Muscle of leg (tissue), 11 donors: ENCODE results near the gene TMED5. TPM values are rescaled to one million over a fixed set of nuclear protein-coding genes. Genes with fewer than 3 reads are reported as not detected.

Source experiments
- DNase-seq: peaks from one replicate; pipeline ENCODE4 v3.0.0; 2013
- H3K27ac ChIP-seq: one replicate; pipeline ENCODE4 v1.5.1; 2013; ENCODE audit warnings: mild to moderate bottlenecking, low read length, control low read depth
- H3K27me3 ChIP-seq: one replicate; pipeline ENCODE4 v1.6.1; 2013; ENCODE audit warnings: low read length; ENCODE audit not compliant: control insufficient read depth, insufficient read depth
- H3K36me3 ChIP-seq: one replicate; pipeline ENCODE4 v1.6.1; 2013; ENCODE audit warnings: low read length; ENCODE audit not compliant: control insufficient read depth, insufficient read depth
- H3K4me1 ChIP-seq: one replicate; pipeline ENCODE4 v1.6.1; 2013; ENCODE audit warnings: low read length; ENCODE audit not compliant: control insufficient read depth, insufficient read depth
- H3K4me3 ChIP-seq: one replicate; pipeline ENCODE4 v1.5.1; 2013; ENCODE audit warnings: low read length, control low read depth
- H3K9me3 ChIP-seq: replicated peaks from 2 replicates; pipeline ENCODE4 v1.6.1; 2013; ENCODE audit warnings: low read depth, low read length; ENCODE audit not compliant: control insufficient read depth
- WGBS: methylation state at CpG from one replicate; pipeline ENCODE4 v1.1.5; 2013; ENCODE audit warnings: missing lambda C conversion rate; ENCODE audit not compliant: insufficient coverage; 5-methylcytosine and 5-hydroxymethylcytosine counted together
- polyA plus RNA-seq, 8 donors: library from polyadenylated mRNA; unstranded; fragments of 120-200 nt; gene quantifications; one replicate each; pipeline versions ENCODE4 v1.2.1 to v1.2.3, GENCODE V29; 2013; ENCODE audit warnings: inconsistent platforms in 1 of 8, low replicate concordance in 1 of 8; ENCODE audit not compliant: insufficient read length in 8 of 8, insufficient read depth in 1 of 8
- total RNA-seq: library from RNA; stranded (reverse); fragments of 120-200 nt; gene quantifications from one replicate; pipeline ENCODE4 v1.2.4, GENCODE V29; 2013

Gene TMED5
- total and polyA plus RNA-seq, 9 donors: 18.2 to 28.5 (median 23.3) TPM

DNA sequence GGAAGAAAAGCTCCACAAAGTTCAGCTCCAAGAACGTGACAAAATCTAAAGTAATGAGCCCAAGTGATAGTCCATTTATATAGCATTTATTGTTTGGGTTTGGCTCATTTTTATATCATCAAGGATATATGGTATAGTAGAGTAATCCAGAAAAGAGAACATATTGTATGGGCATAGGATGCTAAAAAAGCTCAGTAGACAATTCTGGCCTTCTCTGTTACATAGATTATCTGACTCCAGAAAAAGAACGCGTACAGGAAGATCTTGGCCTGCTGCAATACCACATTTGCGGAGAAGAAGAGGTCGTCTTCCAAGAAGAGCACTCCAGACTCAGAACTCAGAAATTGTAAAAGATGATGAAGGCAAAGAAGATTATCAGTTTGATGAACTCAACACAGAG, 43.8 kb downstream of the TMED5 start:
- no peak overlapping the region for H3K27ac ChIP-seq
- no peak for DNase-seq
- no CpG with 5 or more reads among the region's 5 CpGs for WGBS
- no peaks in the 10 kb centered on the region for H3K9me3 ChIP-seq
- no peaks in the 10 kb centered on the region for H3K27me3 ChIP-seq
- H3K4me3 ChIP-seq: no peak overlapping the region
- H3K36me3 ChIP-seq: peaks cover 17% of the 10 kb centered on the region
- no peaks in the 10 kb centered on the region for H3K4me1 ChIP-seq

DNA sequence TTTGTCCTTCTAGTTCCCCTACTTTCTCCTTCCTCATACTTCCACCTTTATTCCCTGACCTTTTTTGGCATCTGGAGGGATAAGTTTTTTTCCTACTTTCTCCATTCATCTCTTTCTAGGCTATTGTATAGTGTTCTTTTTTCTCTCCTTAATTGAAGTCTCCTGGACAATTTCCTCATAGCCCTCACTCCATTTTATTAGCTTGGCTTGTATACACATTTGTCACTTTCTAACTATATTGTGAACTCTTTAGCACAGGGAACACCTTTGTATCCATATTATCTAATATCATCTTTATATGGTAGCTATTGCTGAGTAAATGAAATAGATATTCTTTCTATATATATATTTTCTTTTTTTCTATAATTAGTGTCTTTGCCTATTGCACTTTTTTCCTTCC, 47.6 kb downstream of the TMED5 start:
- H3K36me3 ChIP-seq: peaks cover 19% of the 10 kb centered on the region

DNA sequence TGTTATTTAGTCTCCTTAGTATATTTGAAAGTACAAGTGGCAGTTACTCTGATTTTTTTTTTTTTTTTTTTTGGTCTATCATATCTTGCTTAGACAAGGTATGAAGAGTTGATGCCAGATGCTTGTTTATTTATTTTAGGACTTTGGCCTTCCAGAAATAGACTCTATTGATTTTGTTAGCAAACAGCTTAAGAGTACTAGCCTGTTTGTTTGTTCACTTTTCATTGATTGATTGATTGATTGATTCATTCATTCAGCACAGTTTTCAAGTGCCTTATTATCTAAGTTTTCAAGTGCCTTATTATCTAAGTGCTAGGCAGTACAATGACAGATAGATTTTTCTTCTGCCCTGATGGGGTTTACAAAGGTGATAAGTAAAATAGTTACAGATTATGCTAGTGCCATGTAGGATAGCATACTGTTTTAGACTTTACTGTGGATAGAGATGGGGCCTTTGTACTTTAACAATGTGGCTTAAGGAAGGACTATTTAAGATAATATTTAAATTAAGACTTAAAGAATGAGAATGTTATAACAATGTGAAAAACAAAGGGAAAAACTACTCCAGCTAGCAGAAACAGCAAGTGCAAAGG, 50.6 kb downstream of the TMED5 start:
- no peaks in the 10 kb centered on the region for H3K27me3 ChIP-seq
- H3K36me3 ChIP-seq: peaks cover 7% of the 10 kb centered on the region

More for the DNA sequence above, 47.6 kb downstream of the TMED5 start:
- H3K9me3 ChIP-seq: no peaks in the 10 kb centered on the region
- no peak for DNase-seq
- H3K27me3 ChIP-seq: no peaks in the 10 kb centered on the region
- no peaks in the 10 kb centered on the region for H3K4me1 ChIP-seq
- no peak overlapping the region for H3K4me3 ChIP-seq
- H3K27ac ChIP-seq: no peak overlapping the region

DNA sequence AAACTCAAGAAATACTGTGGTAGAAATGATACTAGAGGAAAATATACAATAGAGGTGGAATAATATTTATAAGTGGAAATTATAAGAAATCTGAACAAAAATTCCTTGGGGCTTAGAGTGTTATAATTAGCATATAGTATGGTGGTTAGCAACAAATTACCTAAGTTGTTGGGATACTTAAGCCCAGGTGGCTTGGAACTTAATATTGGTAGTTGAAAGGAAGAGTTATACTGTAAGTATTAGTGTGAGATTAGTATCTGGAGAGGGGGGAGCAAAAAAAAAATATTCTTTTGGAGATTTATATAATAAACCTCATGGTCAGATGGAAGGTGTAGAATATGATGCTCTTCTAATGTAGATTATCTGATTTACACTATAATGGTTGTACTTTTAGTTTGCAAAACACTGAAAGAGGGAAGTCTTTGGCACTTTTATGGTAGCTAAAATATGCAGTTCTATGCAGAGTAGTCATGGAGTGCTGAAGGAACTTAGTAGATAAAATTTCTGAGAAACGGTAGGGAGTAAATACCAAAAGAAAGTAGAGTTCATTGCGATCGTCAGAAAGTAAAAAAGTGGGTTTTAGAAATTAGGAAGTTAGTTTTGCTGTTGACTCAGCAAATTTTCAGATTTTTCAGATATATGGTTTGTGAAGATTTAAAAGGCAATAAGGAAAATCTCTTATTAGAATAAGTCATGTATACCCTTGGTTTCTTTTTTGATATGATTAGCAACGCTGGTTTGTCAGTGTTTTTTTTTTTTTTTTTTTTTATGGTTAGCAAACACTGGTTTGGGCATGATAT, 55.5 kb downstream of the TMED5 start:
- Histone ChIP-seq H3K36me3 (peaks cover 5% of the 10 kb centered on the region), H3K9me3 (no peaks in the 10 kb centered on the region), H3K4me3 (no peak overlapping the region), H3K27ac (no peak overlapping the region), H3K27me3 (no peaks in the 10 kb centered on the region), H3K4me1 (no peaks in the 10 kb centered on the region)
- no peak for DNase-seq
- WGBS: 60% methylated on average over 2 of the region's 4 CpGs

More for the DNA sequence above, 50.6 kb downstream of the TMED5 start:
- Histone ChIP-seq H3K9me3 (no peaks in the 10 kb centered on the region), H3K4me1 (no peaks in the 10 kb centered on the region), H3K27ac (no peak overlapping the region), H3K4me3 (no peak overlapping the region)
- DNase-seq: no peak

DNA sequence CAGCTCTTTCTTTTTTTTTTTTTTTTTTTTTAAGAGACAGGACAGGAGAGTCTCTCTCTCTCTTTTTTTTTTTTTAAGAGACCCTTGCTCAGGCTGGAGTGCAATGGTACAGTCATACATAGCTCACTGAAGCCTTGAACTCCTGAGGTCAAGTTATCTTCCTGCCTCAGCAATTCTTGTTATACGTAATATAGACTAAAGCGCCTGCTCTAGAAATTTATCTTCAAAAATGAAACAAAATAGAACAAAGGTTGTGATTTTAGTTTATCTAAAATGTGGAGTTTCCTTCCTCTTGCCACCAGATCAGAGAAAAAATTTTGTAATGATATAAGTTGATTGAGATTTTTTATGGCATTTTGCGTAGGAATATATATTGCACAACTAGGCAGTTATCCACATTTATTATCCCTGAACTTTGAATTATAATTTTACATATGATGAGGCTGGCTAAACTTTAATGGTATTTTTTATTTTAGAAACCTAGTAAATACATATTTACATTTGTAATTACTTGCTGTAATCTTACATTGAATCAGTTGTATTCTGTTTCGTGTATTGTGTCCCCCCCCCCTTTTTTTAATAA, 56.9 kb downstream of the TMED5 start:
- no peak overlapping the region for H3K4me3 ChIP-seq
- H3K9me3 ChIP-seq: no peaks in the 10 kb centered on the region
- no peaks in the 10 kb centered on the region for H3K4me1 ChIP-seq
- H3K36me3 ChIP-seq: peaks cover 4% of the 10 kb centered on the region
- no peak for DNase-seq
- no peak overlapping the region for H3K27ac ChIP-seq
- WGBS: no CpG with 5 or more reads among the region's 4 CpGs
- H3K27me3 ChIP-seq: no peaks in the 10 kb centered on the region

DNA sequence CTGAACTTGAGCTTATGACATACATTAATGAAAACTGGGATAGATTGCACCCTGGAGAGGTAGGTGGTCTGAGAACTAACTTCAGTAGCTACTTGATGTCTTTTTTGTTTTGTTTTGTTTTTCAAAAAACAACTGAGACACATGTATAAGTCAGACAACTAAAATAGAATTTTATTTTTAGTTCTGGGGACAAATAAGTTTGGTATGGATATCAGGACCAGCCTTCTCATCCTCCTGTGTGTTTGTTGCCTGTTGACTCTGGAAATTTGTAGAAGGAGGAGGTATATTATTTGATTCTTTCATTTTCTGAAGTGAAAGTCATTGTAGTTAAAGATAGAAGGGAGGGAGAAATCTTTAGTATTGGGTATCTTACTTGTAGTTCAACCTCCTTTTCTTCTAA, 59.6 kb downstream of the TMED5 start:
- no peaks in the 10 kb centered on the region for H3K4me1 ChIP-seq
- H3K27ac ChIP-seq: no peak overlapping the region
- peaks cover 16% of the 10 kb centered on the region for H3K36me3 ChIP-seq
- DNase-seq: no peak
- H3K9me3 ChIP-seq: no peaks in the 10 kb centered on the region
- H3K27me3 ChIP-seq: no peaks in the 10 kb centered on the region
- no peak overlapping the region for H3K4me3 ChIP-seq

DNA sequence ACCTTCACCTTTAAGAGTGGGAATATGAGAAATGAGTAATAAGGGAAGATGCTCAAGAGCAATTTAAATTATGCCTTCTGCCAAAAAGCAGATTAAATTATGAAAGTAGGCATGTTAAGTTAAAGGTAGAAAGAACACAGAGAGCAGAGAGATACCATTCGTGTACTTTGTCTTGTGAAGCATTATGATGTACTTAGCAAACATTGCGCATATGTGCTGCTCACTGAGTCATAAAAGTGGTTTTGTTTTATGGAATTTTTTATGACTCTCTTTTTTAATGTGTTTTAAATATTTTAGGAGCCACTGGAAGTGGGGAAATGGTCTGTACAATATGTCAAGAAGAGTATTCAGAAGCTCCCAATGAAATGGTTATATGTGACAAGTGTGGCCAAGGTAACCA, 65.8 kb downstream of the TMED5 start:
- Histone ChIP-seq H3K36me3 (peaks cover 18% of the 10 kb centered on the region), H3K27ac (no peak overlapping the region), H3K27me3 (no peaks in the 10 kb centered on the region), H3K4me1 (no peaks in the 10 kb centered on the region), H3K4me3 (no peak overlapping the region), H3K9me3 (no peaks in the 10 kb centered on the region)
- WGBS: 93% methylated on average over 2 of the region's 2 CpGs
- DNase-seq: no peak

DNA sequence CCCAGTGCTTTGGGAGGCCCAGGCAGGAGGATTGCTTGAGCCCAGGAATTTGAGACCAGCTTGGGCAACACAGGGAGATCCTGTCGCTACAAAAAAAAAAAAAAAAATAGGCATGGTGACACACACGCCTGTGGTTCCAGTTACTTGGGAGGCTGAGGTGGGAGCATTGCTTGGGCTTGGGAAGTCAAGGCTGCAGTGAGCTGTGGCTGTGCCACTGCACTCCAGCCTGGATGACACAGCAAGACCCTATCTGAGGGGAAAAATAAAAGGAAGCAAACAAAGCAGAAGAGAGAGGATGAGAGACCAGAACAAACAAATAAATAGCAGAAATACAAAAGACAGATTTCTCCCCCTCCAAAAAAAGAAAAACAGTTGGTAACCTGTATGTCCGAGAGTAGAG, 67.1 kb downstream of the TMED5 start:
- no CpG with 5 or more reads among the region's 3 CpGs for WGBS
- no peak for DNase-seq
- H3K27ac ChIP-seq: no peak overlapping the region
- no peaks in the 10 kb centered on the region for H3K9me3 ChIP-seq
- H3K4me3 ChIP-seq: no peak overlapping the region
- H3K27me3 ChIP-seq: no peaks in the 10 kb centered on the region
- no peaks in the 10 kb centered on the region for H3K4me1 ChIP-seq
- peaks cover 18% of the 10 kb centered on the region for H3K36me3 ChIP-seq

DNA sequence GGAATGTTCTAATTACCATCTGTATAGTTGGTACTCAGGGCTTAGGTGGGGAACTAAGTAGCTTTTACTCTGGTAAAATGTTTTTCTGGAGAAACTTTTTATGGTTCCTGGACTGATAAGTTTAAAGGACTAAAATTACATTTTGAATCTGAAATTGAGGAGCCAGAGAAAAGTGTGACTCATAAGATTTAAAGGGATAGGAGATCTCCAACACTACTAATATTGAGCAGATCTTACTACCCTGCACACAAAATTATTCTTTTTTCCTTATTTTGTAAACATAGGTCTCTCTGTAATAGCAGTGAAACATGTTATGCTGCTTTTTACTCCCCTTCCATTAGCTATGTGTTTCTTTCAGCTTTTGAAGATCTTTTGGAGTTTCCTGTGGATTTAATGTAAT, 68.7 kb downstream of the TMED5 start:
- no peak overlapping the region for H3K4me3 ChIP-seq
- no peak overlapping the region for H3K27ac ChIP-seq
- H3K4me1 ChIP-seq: no peaks in the 10 kb centered on the region
- peaks cover 13% of the 10 kb centered on the region for H3K36me3 ChIP-seq
- H3K27me3 ChIP-seq: no peaks in the 10 kb centered on the region
- DNase-seq: no peak
- peaks cover 4% of the 10 kb centered on the region for H3K9me3 ChIP-seq

DNA sequence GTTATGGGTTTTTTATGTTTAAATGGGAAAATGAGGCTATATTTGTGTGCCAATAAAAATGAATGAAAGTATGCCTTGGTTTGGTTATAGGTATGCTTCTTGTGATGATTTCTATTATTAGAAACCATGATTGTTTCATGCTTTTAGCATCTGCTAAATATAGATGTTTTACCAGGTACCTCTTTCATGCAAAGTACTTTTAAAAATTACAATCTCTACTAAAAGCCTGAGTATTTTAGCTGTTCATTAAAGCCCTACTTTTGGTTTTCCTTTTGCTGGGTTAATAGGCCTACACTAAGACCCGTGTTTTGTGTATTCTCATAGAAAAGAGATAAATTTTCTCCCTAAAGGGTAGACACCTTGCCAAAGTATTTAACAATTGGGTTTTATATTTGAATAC, 69.1 kb downstream of the TMED5 start:
- H3K27me3 ChIP-seq: no peaks in the 10 kb centered on the region
- no CpG with 5 or more reads among the region's 1 CpG for WGBS
- no peak overlapping the region for H3K27ac ChIP-seq
- peaks cover 9% of the 10 kb centered on the region for H3K36me3 ChIP-seq
- peaks cover 4% of the 10 kb centered on the region for H3K9me3 ChIP-seq
- no peak overlapping the region for H3K4me3 ChIP-seq
- H3K4me1 ChIP-seq: no peaks in the 10 kb centered on the region
- DNase-seq: no peak
